Tibial nerve (tissue), 4 donors: Measurements from ENCODE around the gene WDR27. TPM values are rescaled to one million over a fixed set of nuclear protein-coding genes. Genes with fewer than 3 reads are reported as not detected.

ENCODE experiments used
- DNase-seq, 2 donors: peaks; one replicate each; pipeline ENCODE4 v3.0.0-alpha.2; 2019; ENCODE audit warnings: low spot score in 2 of 2
- H3K27ac ChIP-seq, 4 donors: fragments of 200-600 bp; sonication (generic) in 3 of 4; one replicate each; pipeline ENCODE4 v1.5.1; 2017 to 2019; ENCODE audit warnings: mild to moderate bottlenecking in 1 of 4
- H3K27me3 ChIP-seq, 2 donors: fragments of 200-600 bp; sonication (generic) in 1 of 2; one replicate each; pipeline versions ENCODE4 v1.5.1 to v1.6.0; 2017 to 2019
- H3K36me3 ChIP-seq, 3 donors: fragments of 200-600 bp; sonication (generic); one replicate each; pipeline ENCODE4 v1.5.1; 2018 to 2019
- H3K4me1 ChIP-seq, 4 donors: fragments of 200-600 bp; sonication (generic) in 3 of 4; one replicate each; pipeline ENCODE4 v1.5.1; 2017 to 2019
- H3K4me3 ChIP-seq, 4 donors: fragments of 200-600 bp; sonication (generic) in 3 of 4; one replicate each; pipeline ENCODE4 v1.5.1; 2017 to 2019; ENCODE audit warnings: mild to moderate bottlenecking in 1 of 4, moderate library complexity in 1 of 4
- H3K9me3 ChIP-seq, 4 donors: fragments of 200-600 bp; sonication (generic) in 3 of 4; one replicate each; pipeline ENCODE4 v1.5.1; 2017 to 2019
- EP300 ChIP-seq, 2 donors: sonication (generic); formaldehyde crosslinking; IDR thresholded peaks; one replicate each; pipeline ENCODE4 v1.6.1; 2017; ENCODE audit warnings: antibody characterized with exemption in 2 of 2, mild to moderate bottlenecking in 1 of 2
- POLR2A ChIP-seq, 2 donors: fragments of 450-650 bp; IDR thresholded peaks; one replicate each; pipeline ENCODE4 v1.6.1; 2017; ENCODE audit warnings: antibody characterized with exemption in 2 of 2, mild to moderate bottlenecking in 2 of 2, moderate library complexity in 2 of 2
- WGBS, 2 donors: methylation state at CpG; one replicate each; pipeline ENCODE4 v1.1.5; 2018; 5-methylcytosine and 5-hydroxymethylcytosine counted together
- total RNA-seq, 4 donors: library from RNA; depleted of rRNA; stranded (reverse); fragments of >200 nt; gene quantifications; one replicate each; pipeline ENCODE4 v1.1.0, GENCODE V29; 2016
- TF ChIP-seq, protein P1 (sequence below), 5 experiments: fragments of 200-600 bp in 3 of 5; fragments of 450-650 bp in 2 of 5; sonication (generic) in 3 of 5; IDR thresholded peaks; one replicate each; pipeline ENCODE4 v1.5.1; 2016 to 2019; ENCODE audit warnings: antibody characterized with exemption in 5 of 5, mild to moderate bottlenecking in 3 of 5, moderate library complexity in 2 of 5

WDR27 gene
- total RNA-seq, 4 donors from 2014 or later, result 33.9 to 57.5 (median 52.5) TPM

DNA sequence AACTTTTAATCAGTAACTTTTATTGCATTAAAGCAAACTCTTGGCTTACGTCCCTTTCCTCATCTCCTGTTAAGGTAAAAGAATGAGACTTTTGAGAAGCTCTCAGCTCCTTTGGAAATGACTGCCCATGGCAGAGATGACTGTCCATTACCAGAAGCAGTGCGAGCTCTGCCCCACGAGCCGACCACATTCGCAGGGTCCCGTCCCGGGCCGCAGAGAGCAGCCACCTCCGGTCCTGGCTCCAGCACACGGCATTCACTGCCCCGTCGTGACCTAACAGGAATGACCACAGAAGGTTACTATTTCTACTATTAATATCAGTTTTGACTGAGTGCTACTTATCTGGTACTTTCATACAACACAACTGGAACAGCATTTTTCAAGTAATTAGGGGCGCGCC, 63.4 kb downstream of the WDR27 start:
- WGBS, 2 donors, result 92 to 95% methylated on average over 14 of the region's 14 CpGs
- Histone ChIP-seq H3K36me3 (peaks cover 0 to 75% (median 0%) of the 10 kb centered on the region in 3 donors), H3K4me1 (no peaks in the 10 kb centered on the region), H3K27me3 (no peaks in the 10 kb centered on the region), H3K27ac (no peak overlapping the region), H3K9me3 (no peaks in the 10 kb centered on the region), H3K4me3 (no peak overlapping the region)
- DNase-seq, result no peak
- TF ChIP-seq EP300 (IDR thresholded peaks at IDR 0.05), result no peak
- TF ChIP-seq, protein P1, sequence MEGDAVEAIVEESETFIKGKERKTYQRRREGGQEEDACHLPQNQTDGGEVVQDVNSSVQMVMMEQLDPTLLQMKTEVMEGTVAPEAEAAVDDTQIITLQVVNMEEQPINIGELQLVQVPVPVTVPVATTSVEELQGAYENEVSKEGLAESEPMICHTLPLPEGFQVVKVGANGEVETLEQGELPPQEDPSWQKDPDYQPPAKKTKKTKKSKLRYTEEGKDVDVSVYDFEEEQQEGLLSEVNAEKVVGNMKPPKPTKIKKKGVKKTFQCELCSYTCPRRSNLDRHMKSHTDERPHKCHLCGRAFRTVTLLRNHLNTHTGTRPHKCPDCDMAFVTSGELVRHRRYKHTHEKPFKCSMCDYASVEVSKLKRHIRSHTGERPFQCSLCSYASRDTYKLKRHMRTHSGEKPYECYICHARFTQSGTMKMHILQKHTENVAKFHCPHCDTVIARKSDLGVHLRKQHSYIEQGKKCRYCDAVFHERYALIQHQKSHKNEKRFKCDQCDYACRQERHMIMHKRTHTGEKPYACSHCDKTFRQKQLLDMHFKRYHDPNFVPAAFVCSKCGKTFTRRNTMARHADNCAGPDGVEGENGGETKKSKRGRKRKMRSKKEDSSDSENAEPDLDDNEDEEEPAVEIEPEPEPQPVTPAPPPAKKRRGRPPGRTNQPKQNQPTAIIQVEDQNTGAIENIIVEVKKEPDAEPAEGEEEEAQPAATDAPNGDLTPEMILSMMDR (IDR thresholded peaks at IDR 0.05), result no peak
- TF ChIP-seq POLR2A (IDR thresholded peaks at IDR 0.05), result no peak

DNA sequence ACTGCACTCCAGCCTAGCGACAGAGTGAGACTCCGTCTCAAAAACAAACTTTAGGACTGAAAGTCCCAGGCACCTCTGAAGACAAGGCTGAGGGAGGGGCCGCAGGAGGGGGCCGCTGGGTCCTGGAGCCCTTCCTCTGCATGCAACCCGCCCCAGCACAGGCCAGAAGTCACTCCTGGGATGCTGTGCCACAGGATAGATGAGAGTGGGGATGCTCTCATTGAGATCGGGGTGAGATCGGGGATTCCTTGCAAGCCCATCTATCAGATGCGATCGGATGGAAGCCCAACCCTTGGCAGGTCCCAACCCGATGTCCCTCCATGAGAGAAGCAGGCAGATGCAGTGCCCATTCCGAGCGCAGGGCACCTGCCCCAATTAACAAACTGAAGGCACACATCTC, 66.5 kb downstream of the WDR27 start:
- H3K36me3 ChIP-seq, result peaks cover 0 to 69% (median 4%) of the 10 kb centered on the region in 3 donors
- no peaks in the 10 kb centered on the region for H3K4me1 ChIP-seq
- WGBS, 2 donors, result 93 to 95% methylated on average over 12 of the region's 12 CpGs
- no peaks in the 10 kb centered on the region for H3K9me3 ChIP-seq
- TF ChIP-seq, protein P1 (IDR thresholded peaks at IDR 0.05), result no peak
- no peak for TF ChIP-seq POLR2A (IDR thresholded peaks at IDR 0.05)
- H3K4me3 ChIP-seq, result no peak overlapping the region
- no peaks in the 10 kb centered on the region for H3K27me3 ChIP-seq
- DNase-seq, result no peak
- no peak overlapping the region for H3K27ac ChIP-seq

DNA sequence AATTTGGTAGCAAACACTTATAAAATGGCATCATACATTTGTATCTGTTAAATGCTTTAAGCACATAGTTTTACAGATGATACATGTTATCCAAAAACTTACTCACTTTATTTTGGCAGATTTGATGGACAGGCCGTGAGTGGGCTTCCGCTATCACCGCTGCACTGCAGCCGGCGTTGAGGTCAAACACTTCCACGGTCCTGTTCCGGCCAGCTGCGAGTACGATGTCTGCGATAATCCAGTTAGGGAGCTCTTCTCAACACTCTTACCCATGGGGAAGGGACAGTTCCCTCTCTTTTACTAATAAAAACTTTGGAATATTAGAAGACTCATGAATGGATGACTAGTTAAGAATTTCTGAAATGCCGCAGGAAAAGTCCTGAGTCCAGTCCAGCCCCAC, 69.0 kb downstream of the WDR27 start:
- Histone ChIP-seq H3K4me1 (no peaks in the 10 kb centered on the region), H3K27me3 (no peaks in the 10 kb centered on the region), H3K27ac (no peak overlapping the region), H3K9me3 (no peaks in the 10 kb centered on the region), H3K36me3 (peaks cover 0 to 68% (median 4%) of the 10 kb centered on the region in 3 donors), H3K4me3 (no peak overlapping the region)
- 95 to 96% methylated on average over 11 of the region's 11 CpGs for WGBS, 2 donors
- TF ChIP-seq POLR2A (IDR thresholded peaks at IDR 0.05) (no peak), EP300 (IDR thresholded peaks at IDR 0.05) (no peak)
- TF ChIP-seq, protein P1 (IDR thresholded peaks at IDR 0.05), result no peak
- DNase-seq, result no peak

DNA sequence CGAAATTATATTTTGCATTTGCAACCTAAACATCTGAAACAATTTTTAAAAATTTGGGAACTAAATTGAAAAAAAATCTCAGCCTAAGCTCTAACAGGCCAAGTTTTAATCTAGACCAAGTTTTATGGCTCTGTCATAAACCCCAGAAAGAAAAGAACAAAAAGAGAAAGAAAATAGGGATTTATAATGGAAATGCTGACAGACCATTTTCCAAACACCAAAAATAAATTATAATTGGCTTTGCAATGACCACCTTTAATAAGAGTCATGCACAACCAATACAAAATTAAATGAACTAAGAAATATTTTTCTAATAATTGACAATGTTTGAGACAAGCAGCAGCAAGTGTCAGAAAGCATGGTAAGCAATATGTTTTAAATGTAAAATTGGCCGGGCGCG, 72.6 kb downstream of the WDR27 start:
- Histone ChIP-seq H3K36me3 (peaks cover 0 to 74% (median 4%) of the 10 kb centered on the region in 3 donors), H3K4me1 (no peaks in the 10 kb centered on the region), H3K27me3 (no peaks in the 10 kb centered on the region), H3K4me3 (no peak overlapping the region), H3K27ac (no peak overlapping the region), H3K9me3 (no peaks in the 10 kb centered on the region)
- 73 to 74% methylated on average over 4 of the region's 4 CpGs for WGBS, 2 donors
- no peak for DNase-seq
- TF ChIP-seq, protein P1 (IDR thresholded peaks at IDR 0.05), result no peak
- TF ChIP-seq POLR2A (IDR thresholded peaks at IDR 0.05), result no peak
- TF ChIP-seq EP300 (IDR thresholded peaks at IDR 0.05), result no peak

DNA sequence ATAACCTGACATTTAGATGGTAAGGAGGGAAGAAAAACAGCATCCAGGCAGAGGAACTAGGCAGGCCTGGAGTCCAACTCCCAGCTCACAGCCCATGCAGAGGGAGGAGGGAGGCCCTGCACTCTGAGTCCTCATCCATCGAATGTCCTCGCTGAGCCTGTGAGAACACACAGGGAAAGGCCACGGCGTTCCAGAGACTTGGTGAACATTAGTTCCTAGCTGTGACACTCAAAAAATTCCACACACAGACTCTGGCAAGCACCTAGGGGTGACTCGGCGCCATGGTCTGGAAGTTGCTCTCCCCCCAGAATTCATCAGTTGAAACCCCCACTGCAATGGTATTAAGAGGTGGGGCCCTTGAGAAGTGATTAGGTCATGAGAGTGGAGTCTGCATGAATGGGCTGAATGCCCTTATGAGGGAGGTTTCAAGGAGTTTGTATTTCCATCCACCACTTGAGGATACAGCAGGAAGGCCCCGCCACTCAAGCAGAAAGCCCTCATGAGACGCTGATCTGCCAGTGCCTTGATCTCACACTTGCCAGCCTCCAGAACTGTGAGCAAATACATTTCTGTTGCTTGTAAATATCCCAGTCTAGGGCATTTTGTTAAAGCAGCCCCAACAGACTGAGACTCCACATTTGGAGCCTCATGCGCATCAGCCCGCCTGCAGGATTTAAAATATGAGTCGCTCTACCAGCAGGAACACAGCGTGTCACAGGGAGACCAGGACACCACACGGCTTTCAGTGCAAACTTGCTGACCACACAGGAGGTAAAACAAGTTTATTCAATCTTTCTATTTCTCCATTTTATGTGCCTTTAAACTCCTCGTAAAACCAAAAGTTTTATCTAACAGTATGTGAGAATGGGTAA, 73.9 kb downstream of the WDR27 start:
- TF ChIP-seq POLR2A (IDR thresholded peaks at IDR 0.05) (no peak), EP300 (IDR thresholded peaks at IDR 0.05) (no peak)
- TF ChIP-seq, protein P1 (IDR thresholded peaks at IDR 0.05), result no peak
- Histone ChIP-seq H3K27ac (no peak overlapping the region), H3K27me3 (no peaks in the 10 kb centered on the region), H3K4me3 (no peak overlapping the region), H3K36me3 (peaks cover 0 to 67% (median 2%) of the 10 kb centered on the region in 3 donors), H3K9me3 (no peaks in the 10 kb centered on the region), H3K4me1 (no peaks in the 10 kb centered on the region)
- DNase-seq, result no peak
- 89 to 95% methylated on average over 14 of the region's 14 CpGs for WGBS, 2 donors
